RWPE1 (cell line): ENCODE results near the gene BTBD9.

Source experiments
- CTCF ChIA-PET: fragments of 350-600 bp; sonication (Branson Sonifier 250); formaldehyde crosslinking; extraction: SDS; loops from one replicate; lab custom pipeline; 2021; lab: Yijun Ruan, JAX
- POLR2A ChIA-PET: fragments of 400-600 bp; formaldehyde crosslinking; extraction: SDS; loops from one replicate; lab custom pipeline; 2020; ENCODE audit warnings: antibody characterized with exemption; ENCODE audit not compliant: low non-redundant PET; lab: Yijun Ruan, JAX
- DNase-seq: peaks from one replicate; pipeline ENCODE4 v3.0.0; 2012; ENCODE audit warnings: low spot score
- H3K27ac ChIP-seq: fragments of 450-650 bp; 2 replicates; pipeline ENCODE4 v1.5.1; 2017
- CTCF ChIP-seq: fragments of 450-650 bp; conservative IDR thresholded peaks from 2 replicates; pipeline ENCODE4 v1.5.1; 2017; ENCODE audit warnings: low read depth, mild to moderate bottlenecking

Gene BTBD9

GRCh38 chr6:38583523-38583922 lies 56.2 kb downstream of the BTBD9 start:
- TF ChIP-seq CTCF = no peak
- ChIA-PET POLR2A (interaction anchor here (0.6 kb wide), 1 partner anchor 628 kb away, joined by 3 read pairs; no protein-coding TSS in a partner anchor), CTCF (no interaction called here)
- H3K27ac ChIP-seq = no peak overlapping the region
- DNase-seq = no peak

- ChIA-PET POLR2A (no interaction called here), CTCF (interaction anchor here (0.6 kb wide), 1 partner anchor 117 kb away, joined by 4 read pairs; no protein-coding TSS in a partner anchor)
- no peak for DNase-seq
- no peak overlapping the region for H3K27ac ChIP-seq
- no peak for TF ChIP-seq CTCF
Observed at GRCh38 chr6:38580030-38580429, 59.7 kb downstream of the BTBD9 start.

GRCh38 chr6:38579010-38579628 lies 60.6 kb downstream of the BTBD9 start:
- POLR2A ChIA-PET = no interaction called here
- DNase-seq = no peak
- TF ChIP-seq CTCF = no peak
- H3K27ac ChIP-seq = no peak overlapping the region
- CTCF ChIA-PET = interaction anchor here (0.6 kb wide), 1 partner anchor 789 kb away, joined by 3 read pairs; no protein-coding TSS in a partner anchor

GRCh38 chr6:38578075-38578474 lies 61.7 kb downstream of the BTBD9 start:
- DNase-seq = no peak
- H3K27ac ChIP-seq = no peak overlapping the region
- TF ChIP-seq CTCF = no peak
- POLR2A ChIA-PET = no interaction called here
- CTCF ChIA-PET = no interaction called here

GRCh38 chr6:38577492-38577891 lies 62.2 kb downstream of the BTBD9 start:
- ChIA-PET CTCF (no interaction called here), POLR2A (no interaction called here)
- TF ChIP-seq CTCF = no peak
- H3K27ac ChIP-seq = no peak overlapping the region
- no peak for DNase-seq

- POLR2A ChIA-PET = no interaction called here
- no peak for DNase-seq
- TF ChIP-seq CTCF = no peak
- CTCF ChIA-PET = no interaction called here
- no peak overlapping the region for H3K27ac ChIP-seq
Observed at GRCh38 chr6:38573801-38574395, 65.8 kb downstream of the BTBD9 start.
